Calu3 (cell line): ENCODE measurements around the gene NRP2. TPM values are rescaled to one million over a fixed set of nuclear protein-coding genes. Genes with fewer than 3 reads are reported as not detected.

Experiments
- Bru-seq: library from RNA; stranded (reverse); fragments of 400-500 nt; gene quantifications from one replicate; lab custom pipeline; 2021; lab: Mats Ljungman, UMichigan
- BruChase-seq, 2 experiments: library from RNA; stranded (reverse); fragments of 400-500 nt; gene quantifications; one replicate each; lab custom pipeline; 2021; lab: Mats Ljungman, UMichigan
- BruUV-seq: library from RNA; stranded (reverse); fragments of 400-500 nt; replicated peaks from 2 replicates; lab custom pipeline; 2021; lab: Mats Ljungman, UMichigan
- CTCF ChIA-PET: fragments of 300-600 bp; sonication (Branson Sonifier 250); formaldehyde crosslinking; loops from one replicate; lab custom pipeline; 2022; ENCODE audit warnings: antibody characterized with exemption; lab: Charles Lee
- DNase-seq: peaks from one replicate; pipeline ENCODE4 v3.0.0; 2022
- H3K27ac Mint-ChIP-seq: one replicate; pipeline ENCODE4 v1.8.0; 2022; ENCODE audit warnings: mixed read lengths; ENCODE audit not compliant: unreplicated experiment
- H3K27me3 Mint-ChIP-seq: one replicate; pipeline ENCODE4 v1.8.0; 2022; ENCODE audit warnings: mixed read lengths; ENCODE audit not compliant: unreplicated experiment
- H3K36me3 Mint-ChIP-seq: one replicate; pipeline ENCODE4 v1.8.0; 2022; ENCODE audit warnings: mild to moderate bottlenecking, moderate library complexity, mixed read lengths; ENCODE audit not compliant: insufficient read depth, unreplicated experiment
- H3K4me1 Mint-ChIP-seq: one replicate; pipeline ENCODE4 v1.8.0; 2022; ENCODE audit warnings: mild to moderate bottlenecking, low read depth, mixed read lengths; ENCODE audit not compliant: unreplicated experiment
- H3K4me3 Mint-ChIP-seq: one replicate; pipeline ENCODE4 v1.8.0; 2022; ENCODE audit warnings: mild to moderate bottlenecking, low read depth, moderate library complexity, mixed read lengths; ENCODE audit not compliant: unreplicated experiment
- H3K9me3 Mint-ChIP-seq: one replicate; pipeline ENCODE4 v1.8.0; 2022; ENCODE audit warnings: low read depth, mixed read lengths; ENCODE audit not compliant: unreplicated experiment
- intact Hi-C: fragments of 100-400 bp; cut with micrococcal nuclease; formaldehyde crosslinking; loops from one replicate; pipeline ENCODE4 v1.10.0; 2022; ENCODE audit not compliant: unreplicated experiment
- long read RNA-seq: library from polyadenylated mRNA; stranded (forward); transcript quantifications from one replicate; pipeline ENCODE4 v2.0.0, GENCODE V29; 2022
- total RNA-seq: library from RNA; stranded (reverse); gene quantifications from 2 replicates; pipeline ENCODE4 v1.2.3, GENCODE V29; 2022
- TF ChIP-seq, protein P1 (sequence below): fragments of 200-600 bp; IDR thresholded peaks from one replicate; pipeline ENCODE4 v1.8.0; 2022; ENCODE audit warnings: antibody characterized with exemption; ENCODE audit not compliant: unreplicated experiment

NRP2 gene, protein sequence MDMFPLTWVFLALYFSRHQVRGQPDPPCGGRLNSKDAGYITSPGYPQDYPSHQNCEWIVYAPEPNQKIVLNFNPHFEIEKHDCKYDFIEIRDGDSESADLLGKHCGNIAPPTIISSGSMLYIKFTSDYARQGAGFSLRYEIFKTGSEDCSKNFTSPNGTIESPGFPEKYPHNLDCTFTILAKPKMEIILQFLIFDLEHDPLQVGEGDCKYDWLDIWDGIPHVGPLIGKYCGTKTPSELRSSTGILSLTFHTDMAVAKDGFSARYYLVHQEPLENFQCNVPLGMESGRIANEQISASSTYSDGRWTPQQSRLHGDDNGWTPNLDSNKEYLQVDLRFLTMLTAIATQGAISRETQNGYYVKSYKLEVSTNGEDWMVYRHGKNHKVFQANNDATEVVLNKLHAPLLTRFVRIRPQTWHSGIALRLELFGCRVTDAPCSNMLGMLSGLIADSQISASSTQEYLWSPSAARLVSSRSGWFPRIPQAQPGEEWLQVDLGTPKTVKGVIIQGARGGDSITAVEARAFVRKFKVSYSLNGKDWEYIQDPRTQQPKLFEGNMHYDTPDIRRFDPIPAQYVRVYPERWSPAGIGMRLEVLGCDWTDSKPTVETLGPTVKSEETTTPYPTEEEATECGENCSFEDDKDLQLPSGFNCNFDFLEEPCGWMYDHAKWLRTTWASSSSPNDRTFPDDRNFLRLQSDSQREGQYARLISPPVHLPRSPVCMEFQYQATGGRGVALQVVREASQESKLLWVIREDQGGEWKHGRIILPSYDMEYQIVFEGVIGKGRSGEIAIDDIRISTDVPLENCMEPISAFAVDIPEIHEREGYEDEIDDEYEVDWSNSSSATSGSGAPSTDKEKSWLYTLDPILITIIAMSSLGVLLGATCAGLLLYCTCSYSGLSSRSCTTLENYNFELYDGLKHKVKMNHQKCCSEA
- total RNA-seq: 12.5 and 19.9 TPM in 2 replicates
- percentile 48 among the genes with signal in this experiment for Bru-seq, nascent RNA
- percentile 42 among the genes with signal in this experiment for BruChase-seq, experiment 1, labeled RNA remaining after a 6-hour chase
- BruChase-seq, experiment 2, labeled RNA remaining after a 2-hour chase: percentile 37 among the genes with signal in this experiment
- long read RNA-seq, full-length matches to known transcripts: 3 of 7 reads
- long read RNA-seq, partial matches to known transcripts: 2 of 7 reads
- long read RNA-seq, other reads (novel, unspliced or antisense): 2 of 7 reads

DNA sequence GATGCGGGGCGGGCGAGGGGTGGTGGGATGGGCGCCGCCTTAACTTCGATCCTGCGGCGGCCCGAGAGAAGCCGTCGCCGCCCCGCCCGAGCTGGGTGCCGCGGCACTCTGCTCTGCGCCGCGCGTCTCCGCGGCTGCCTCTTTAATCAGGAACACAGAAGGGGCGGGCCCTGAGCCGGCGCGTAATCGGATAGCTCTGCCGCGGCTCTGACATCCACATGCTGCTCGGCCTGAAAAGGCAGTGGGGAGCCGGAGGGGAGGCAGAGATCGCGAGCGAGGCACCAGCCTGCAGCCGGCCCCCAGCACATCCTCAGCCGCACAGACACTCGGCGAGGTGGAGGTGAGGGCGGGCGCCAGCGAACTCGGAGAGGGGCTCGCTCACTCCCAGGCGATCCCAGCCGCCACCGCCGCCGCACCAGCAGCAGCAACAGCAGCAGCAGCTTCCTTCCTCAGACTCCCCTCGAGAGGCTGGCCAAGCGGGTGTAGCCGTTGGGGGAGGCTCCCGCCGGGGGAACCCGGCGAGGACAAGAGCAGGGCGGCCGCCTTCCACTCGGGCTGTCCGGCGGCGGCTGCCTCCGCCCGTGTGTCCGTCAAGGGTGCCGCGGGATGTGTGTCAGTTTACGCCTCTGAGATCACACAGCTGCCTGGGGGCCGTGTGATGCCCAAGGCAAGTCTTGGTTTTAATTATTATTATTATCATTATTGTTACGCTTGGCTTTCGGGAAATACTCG is at the start of gene NRP2:
Gene NRP2 (plus strand): TSS at position 263 of the 732 bp plus-strand sequence. CDS start 790 bp downstream, outside the sequence.
- peak within 1 kb of the TSS; percentile 93 for H3K4me3 Mint-ChIP-seq
- BruUV-seq: no TSS peak
- peaks cover 19% of the 10 kb centered on the region for H3K4me1 Mint-ChIP-seq
- TF ChIP-seq, protein P1, sequence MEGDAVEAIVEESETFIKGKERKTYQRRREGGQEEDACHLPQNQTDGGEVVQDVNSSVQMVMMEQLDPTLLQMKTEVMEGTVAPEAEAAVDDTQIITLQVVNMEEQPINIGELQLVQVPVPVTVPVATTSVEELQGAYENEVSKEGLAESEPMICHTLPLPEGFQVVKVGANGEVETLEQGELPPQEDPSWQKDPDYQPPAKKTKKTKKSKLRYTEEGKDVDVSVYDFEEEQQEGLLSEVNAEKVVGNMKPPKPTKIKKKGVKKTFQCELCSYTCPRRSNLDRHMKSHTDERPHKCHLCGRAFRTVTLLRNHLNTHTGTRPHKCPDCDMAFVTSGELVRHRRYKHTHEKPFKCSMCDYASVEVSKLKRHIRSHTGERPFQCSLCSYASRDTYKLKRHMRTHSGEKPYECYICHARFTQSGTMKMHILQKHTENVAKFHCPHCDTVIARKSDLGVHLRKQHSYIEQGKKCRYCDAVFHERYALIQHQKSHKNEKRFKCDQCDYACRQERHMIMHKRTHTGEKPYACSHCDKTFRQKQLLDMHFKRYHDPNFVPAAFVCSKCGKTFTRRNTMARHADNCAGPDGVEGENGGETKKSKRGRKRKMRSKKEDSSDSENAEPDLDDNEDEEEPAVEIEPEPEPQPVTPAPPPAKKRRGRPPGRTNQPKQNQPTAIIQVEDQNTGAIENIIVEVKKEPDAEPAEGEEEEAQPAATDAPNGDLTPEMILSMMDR: no peak
- intact Hi-C loops: loop anchor here (5.0 kb wide), 5 partner anchors 65 to 990 kb away; no protein-coding TSS in a partner anchor
- CTCF ChIA-PET: interaction anchor here (0.8 to 1.6 kb wide), 5 partner anchors 22 to 797 kb away, joined by 3 to 5 read pairs (median 3); no protein-coding TSS in a partner anchor
- DNase-seq: peak; percentile 70
- peaks cover 50% of the 10 kb centered on the region for H3K36me3 Mint-ChIP-seq
- no peaks in the 10 kb centered on the region for H3K9me3 Mint-ChIP-seq
- H3K27ac Mint-ChIP-seq: peak within 1 kb of the TSS; percentile 50
- H3K27me3 Mint-ChIP-seq: no peaks in the 10 kb centered on the region

DNA sequence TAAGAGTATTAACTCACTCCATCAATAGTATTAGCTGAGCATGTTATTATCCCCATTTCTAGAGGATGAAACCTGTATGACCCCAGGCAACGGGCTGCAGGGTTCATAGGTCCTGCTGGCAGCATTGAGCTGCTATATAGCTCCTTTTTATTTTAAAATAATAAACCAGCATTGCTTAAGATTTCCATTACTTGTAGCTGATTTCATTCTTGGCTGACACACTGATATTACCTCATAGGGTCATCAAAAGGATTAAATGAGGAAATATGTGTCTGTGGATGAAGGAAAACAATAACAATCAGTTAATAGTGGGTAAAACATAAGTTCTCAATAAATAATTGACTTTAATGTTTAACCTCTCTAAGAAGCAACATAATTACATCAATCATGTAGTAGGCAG is 48.3 kb upstream of the NRP2 start:
- H3K4me1 Mint-ChIP-seq: no peaks in the 10 kb centered on the region
- CTCF ChIA-PET: no interaction called here
- H3K27ac Mint-ChIP-seq: no peak overlapping the region
- no peaks in the 10 kb centered on the region for H3K9me3 Mint-ChIP-seq
- TF ChIP-seq, protein P1: no peak
- H3K4me3 Mint-ChIP-seq: no peak overlapping the region
- intact Hi-C loops: no loop called here
- DNase-seq: no peak
- H3K36me3 Mint-ChIP-seq: no peaks in the 10 kb centered on the region
- no TSS peak for BruUV-seq
- H3K27me3 Mint-ChIP-seq: peaks cover 16% of the 10 kb centered on the region

DNA sequence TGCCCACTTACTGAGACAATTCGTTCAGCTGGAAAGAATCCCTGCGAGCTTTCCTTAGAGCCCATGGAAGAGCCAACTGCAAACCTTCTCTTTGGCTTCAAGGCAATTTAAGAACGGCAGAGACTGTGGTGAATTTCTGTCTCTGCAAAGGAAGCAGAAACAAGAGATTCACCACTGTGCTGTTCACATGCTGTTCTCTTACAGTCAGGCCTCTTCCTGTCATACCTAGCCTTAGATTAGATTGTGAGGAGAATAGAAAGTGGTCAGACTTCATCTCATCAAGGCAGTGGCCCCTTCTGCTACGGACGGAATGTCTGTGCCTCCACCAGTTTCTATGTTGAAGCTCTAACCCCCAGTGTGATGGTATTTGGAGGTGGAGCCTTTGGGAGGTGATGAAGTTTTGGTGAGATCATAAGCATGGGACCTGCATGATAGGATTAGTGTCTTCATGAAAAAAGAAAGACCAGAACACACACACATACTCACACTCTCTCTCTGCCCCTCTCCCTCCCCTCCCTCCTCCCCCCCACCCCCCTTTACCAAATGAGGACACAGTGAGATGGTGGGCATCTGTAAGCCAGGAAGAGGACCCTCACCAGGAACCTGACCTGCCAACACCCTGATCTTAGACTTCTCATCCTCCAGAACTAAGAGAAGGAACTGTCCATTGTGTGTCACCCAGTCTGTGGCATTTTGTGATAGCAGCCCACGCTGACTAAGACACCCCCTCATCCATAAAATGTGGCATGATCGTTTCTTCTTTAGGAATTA is 45.6 kb upstream of the NRP2 start:
- Mint-ChIP-seq H3K36me3 (no peaks in the 10 kb centered on the region), H3K27ac (no peak overlapping the region), H3K27me3 (peaks cover 16% of the 10 kb centered on the region), H3K4me1 (no peaks in the 10 kb centered on the region), H3K9me3 (no peaks in the 10 kb centered on the region), H3K4me3 (no peak overlapping the region)
- no TSS peak for BruUV-seq
- TF ChIP-seq, protein P1: no peak
- intact Hi-C loops: no loop called here
- CTCF ChIA-PET: no interaction called here
- no peak for DNase-seq
